Nephron progenitor cell (in vitro differentiated cells): ENCODE measurements around the gene PPM1G.

Source experiments
- DNase-seq: peaks from one replicate; pipeline ENCODE4 v3.0.0; 2021
- H3K27ac Mint-ChIP-seq: 2 replicates; pipeline ENCODE4 v1.8.0; 2021; ENCODE audit warnings: mild to moderate bottlenecking, moderate library complexity, mixed read lengths
- H3K27me3 Mint-ChIP-seq: 2 replicates; pipeline ENCODE4 v1.8.0; 2021; ENCODE audit warnings: mild to moderate bottlenecking, low read depth, mixed read lengths; ENCODE audit not compliant: poor library complexity
- H3K36me3 Mint-ChIP-seq: 2 replicates; pipeline ENCODE4 v1.8.0; 2021; ENCODE audit warnings: low read depth, mixed read lengths
- H3K4me1 Mint-ChIP-seq: 2 replicates; pipeline ENCODE4 v1.8.0; 2021; ENCODE audit warnings: mixed read lengths
- H3K4me3 Mint-ChIP-seq: 2 replicates; pipeline ENCODE4 v1.8.0; 2021; ENCODE audit warnings: mild to moderate bottlenecking, moderate library complexity, mixed read lengths
- H3K9me3 Mint-ChIP-seq: 2 replicates; pipeline ENCODE4 v1.8.0; 2021; ENCODE audit warnings: mild to moderate bottlenecking, moderate library complexity, mixed read lengths
- TF ChIP-seq, protein P1 (sequence below): fragments of 200-600 bp; sonication (generic); IDR thresholded peaks from 2 replicates; pipeline ENCODE4 v1.5.0; 2021; ENCODE audit warnings: antibody characterized with exemption

PPM1G gene

DNA sequence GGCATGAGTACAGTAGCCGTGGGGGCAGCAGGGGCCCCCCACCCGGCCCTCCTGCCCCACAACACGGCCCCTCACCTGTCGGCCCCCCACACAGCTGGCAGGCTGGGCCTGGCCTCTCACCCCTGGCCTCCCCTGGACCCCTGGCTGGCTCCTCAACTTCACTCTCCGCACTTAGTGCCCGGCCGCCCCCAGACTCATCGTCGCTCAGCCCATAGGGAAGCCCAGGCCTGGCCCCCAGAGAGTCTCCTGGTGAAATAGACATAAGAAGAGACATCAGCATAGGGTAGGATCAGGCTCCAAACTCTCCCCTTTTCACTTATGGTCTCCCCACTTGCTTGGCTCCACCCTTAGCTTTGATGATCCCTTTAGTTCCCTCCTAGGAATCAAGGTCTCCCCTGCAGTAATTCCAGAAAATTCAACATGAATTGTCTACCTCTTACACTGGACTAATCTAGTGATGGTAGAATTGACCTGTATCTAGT lies 30.5 kb downstream of the PPM1G start:
- TF ChIP-seq, protein P1, sequence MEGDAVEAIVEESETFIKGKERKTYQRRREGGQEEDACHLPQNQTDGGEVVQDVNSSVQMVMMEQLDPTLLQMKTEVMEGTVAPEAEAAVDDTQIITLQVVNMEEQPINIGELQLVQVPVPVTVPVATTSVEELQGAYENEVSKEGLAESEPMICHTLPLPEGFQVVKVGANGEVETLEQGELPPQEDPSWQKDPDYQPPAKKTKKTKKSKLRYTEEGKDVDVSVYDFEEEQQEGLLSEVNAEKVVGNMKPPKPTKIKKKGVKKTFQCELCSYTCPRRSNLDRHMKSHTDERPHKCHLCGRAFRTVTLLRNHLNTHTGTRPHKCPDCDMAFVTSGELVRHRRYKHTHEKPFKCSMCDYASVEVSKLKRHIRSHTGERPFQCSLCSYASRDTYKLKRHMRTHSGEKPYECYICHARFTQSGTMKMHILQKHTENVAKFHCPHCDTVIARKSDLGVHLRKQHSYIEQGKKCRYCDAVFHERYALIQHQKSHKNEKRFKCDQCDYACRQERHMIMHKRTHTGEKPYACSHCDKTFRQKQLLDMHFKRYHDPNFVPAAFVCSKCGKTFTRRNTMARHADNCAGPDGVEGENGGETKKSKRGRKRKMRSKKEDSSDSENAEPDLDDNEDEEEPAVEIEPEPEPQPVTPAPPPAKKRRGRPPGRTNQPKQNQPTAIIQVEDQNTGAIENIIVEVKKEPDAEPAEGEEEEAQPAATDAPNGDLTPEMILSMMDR = no peak
- peak overlapping the region; percentile 95 for H3K4me3 Mint-ChIP-seq

DNA sequence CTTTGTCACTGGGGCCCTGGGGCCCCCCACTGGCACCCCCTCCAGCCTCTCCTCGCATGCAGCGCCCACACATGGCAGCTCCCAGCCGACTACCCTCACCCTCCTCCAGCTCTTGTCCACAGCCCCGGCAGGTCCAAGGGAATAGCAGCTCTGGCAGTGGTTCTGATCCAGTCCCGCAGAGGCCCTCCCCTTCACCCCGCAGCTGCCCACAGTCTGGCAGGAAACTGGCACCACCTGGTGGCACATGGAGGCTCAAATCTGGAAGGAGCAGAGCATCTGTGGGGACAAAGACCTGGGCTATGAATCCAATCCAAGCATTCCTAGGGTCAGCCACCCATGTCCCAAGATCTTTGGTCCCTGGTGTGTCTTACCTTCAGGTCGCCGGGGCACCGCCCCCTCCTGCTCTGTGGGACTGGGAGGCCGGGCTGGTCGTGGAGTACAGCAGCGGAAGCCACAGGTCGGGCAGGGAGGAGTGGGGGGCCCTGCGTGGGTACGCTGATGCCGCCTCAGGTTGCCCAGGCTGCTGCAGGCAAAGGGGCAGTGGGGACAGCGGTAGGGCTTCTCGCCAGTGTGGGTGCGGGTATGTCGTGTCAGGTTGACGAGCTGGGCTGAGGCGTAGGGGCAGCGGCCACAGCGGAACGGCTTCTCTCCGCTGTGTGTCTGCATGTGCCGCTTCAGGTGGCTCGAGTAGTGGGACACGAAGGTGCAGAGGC lies 31.1 kb downstream of the PPM1G start:
- Mint-ChIP-seq H3K9me3 (no peaks in the 10 kb centered on the region), H3K4me1 (peaks cover 39% of the 10 kb centered on the region), H3K27me3 (peaks cover 4% of the 10 kb centered on the region), H3K36me3 (peaks cover 52% of the 10 kb centered on the region), H3K27ac (no peak overlapping the region), H3K4me3 (peak overlapping the region; percentile 30)
- TF ChIP-seq, protein P1 = no peak
- DNase-seq = peak; percentile 46

More for the DNA sequence above, 30.5 kb downstream of the PPM1G start:
- H3K27me3 Mint-ChIP-seq = peaks cover 4% of the 10 kb centered on the region
- no peak for DNase-seq
- H3K4me1 Mint-ChIP-seq = peaks cover 39% of the 10 kb centered on the region
- no peaks in the 10 kb centered on the region for H3K9me3 Mint-ChIP-seq
- H3K36me3 Mint-ChIP-seq = peaks cover 52% of the 10 kb centered on the region
- H3K27ac Mint-ChIP-seq = peak overlapping the region; percentile 96

DNA sequence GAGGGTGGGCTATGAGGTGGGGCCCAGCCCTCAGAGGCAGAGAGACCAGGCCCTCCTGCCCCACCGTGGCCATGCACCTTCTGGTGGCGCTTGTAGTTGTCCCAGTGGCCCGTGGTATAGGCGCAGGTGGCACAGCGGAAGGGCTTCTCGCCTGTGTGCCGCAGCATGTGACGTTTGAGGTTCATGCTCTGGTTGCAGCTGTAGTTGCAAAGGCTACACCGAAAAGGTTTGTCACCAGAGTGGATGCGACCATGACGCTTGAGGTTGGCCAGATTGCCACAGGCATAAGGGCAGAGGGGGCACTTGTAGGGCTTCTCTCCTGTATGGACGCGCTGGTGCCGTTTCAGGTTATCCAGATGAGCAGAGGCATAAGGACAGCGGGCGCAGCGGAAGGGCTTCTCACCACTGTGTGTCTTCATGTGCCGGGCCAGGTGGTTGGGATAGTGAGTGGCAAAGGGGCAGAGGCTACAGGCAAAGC lies 31.7 kb downstream of the PPM1G start:
- Mint-ChIP-seq H3K27me3 (peaks cover 4% of the 10 kb centered on the region), H3K36me3 (peaks cover 56% of the 10 kb centered on the region), H3K4me1 (peaks cover 42% of the 10 kb centered on the region), H3K27ac (peak overlapping the region; percentile 97), H3K4me3 (peak overlapping the region; percentile 65), H3K9me3 (no peaks in the 10 kb centered on the region)
- DNase-seq = no peak
- TF ChIP-seq, protein P1 = no peak

DNA sequence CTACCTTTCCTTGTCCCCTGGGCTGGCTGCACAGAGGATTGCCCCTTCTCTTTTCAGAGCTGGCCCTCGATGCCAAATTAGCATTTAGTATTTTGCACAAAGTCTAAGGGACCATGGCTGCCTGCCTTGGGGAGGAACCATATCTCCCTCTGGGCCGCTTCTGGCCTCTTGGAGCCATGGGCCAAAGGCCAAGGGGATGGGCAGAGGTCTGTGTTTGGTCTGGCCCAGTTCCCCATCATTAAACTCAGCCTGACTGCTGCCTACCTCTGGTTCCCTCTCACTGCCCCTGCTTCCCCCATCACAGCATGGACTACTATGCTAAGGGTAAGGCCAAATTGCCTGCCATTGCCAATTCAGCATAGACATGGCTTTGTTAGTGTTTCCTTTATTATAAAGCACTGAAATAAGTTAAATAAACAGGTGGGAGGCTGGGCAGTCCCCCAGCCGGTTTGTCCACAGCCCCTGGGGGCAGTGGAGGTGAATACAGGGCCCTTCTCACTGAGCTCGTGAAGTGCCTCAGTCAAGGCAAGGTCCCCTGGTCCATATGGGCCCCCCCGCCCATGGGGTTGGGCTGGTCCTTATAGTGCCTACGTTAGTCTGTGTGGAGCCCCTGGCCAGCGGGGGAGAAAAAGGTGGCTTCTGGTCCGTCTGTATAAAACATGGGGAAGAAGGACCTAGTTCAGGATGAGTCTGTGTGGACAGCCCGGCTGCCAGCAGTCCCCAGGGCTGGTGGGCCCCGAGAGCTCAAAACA lies 32.3 kb downstream of the PPM1G start:
- Mint-ChIP-seq H3K4me3 (no peak overlapping the region), H3K27ac (peak overlapping the region; percentile 72), H3K4me1 (peaks cover 46% of the 10 kb centered on the region), H3K9me3 (no peaks in the 10 kb centered on the region), H3K27me3 (peaks cover 4% of the 10 kb centered on the region), H3K36me3 (peaks cover 57% of the 10 kb centered on the region)
- DNase-seq = no peak
- TF ChIP-seq, protein P1 = no peak

DNA sequence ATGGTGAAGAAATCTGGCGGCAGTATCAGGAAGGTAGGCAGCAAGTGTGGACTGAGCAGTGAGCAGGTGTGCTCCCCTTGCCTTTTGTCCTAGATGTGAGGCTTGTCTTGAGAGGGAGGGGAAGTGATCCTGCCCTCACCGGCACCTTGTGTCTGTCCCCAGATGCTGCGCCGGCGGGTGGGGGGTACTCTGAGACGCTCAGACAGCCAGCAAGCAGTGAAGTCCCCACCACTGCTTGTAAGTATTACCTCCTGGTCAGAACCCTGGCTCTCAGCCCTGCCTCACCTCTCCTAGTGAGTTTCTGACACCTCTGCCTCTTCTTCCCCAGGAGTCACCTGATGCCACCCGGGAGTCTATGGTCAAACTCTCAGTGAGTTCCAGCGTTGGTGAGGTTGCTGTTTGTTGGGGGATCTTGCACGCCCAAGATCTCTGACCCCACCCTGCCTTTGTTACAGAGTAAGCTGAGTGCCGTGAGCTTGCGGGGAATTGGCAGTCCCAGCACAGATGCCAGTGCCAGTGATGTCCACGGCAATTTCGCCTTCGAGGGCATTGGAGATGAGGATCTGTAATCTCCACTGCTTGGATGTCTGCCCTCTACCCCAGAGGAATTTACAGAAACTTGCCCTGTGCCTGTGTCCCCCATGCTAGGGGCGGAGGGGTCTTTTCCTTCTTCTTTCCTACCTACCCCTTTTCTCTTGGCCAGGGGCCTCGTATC lies 33.1 kb downstream of the PPM1G start:
- TF ChIP-seq, protein P1 = no peak
- DNase-seq = no peak
- Mint-ChIP-seq H3K27ac (peak overlapping the region; percentile 75), H3K9me3 (no peaks in the 10 kb centered on the region), H3K27me3 (peaks cover 6% of the 10 kb centered on the region), H3K4me1 (peaks cover 47% of the 10 kb centered on the region), H3K4me3 (no peak overlapping the region), H3K36me3 (peaks cover 49% of the 10 kb centered on the region)
